Upper lobe of left lung (tissue), 4 donors: ENCODE results near the gene ZNF652.

Source experiments
- EP300 ChIP-seq, 4 donors: sonication (generic); formaldehyde crosslinking; IDR thresholded peaks; one replicate each; pipeline ENCODE4 v1.5.1; 2017; ENCODE audit warnings: antibody characterized with exemption in 4 of 4, control low read depth in 2 of 4
- POLR2A ChIP-seq, 4 donors: fragments of 450-650 bp; IDR thresholded peaks; one replicate each; pipeline ENCODE4 v1.5.1; 2016 to 2017; ENCODE audit warnings: antibody characterized with exemption in 4 of 4, mild to moderate bottlenecking in 2 of 4
- TF ChIP-seq, protein P1 (sequence below), 6 experiments: fragments of 450-650 bp in 4 of 6; fragments of 200-600 bp in 2 of 6; sonication (generic) in 2 of 6; IDR thresholded peaks; one replicate each; pipeline ENCODE4 v1.5.1; 2016 to 2019; ENCODE audit warnings: antibody characterized with exemption in 6 of 6

DNA sequence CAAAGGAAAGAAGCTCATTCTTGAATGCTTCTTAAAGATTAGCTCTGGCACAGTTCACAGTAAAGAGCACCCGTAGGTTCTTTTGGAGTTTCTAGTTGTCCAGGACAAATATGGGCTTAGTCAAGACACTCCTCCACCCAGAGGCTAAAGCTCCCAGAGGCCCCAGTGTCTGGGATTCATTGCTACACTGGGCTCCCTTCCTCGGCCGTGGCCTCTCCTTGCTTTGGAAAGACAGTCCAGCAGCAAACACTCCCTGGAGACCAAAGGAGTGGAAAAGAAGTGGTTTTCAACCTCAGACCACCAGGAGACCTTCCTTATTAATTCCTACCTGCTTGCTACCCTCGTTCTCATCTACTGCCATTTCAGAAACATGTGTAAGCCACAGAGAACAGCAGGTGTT, 35.5 kb upstream of the ZNF652 start:
- TF ChIP-seq EP300 (IDR thresholded peaks at IDR 0.05) (no peak), POLR2A (IDR thresholded peaks at IDR 0.05) (no peak)
- TF ChIP-seq, protein P1, sequence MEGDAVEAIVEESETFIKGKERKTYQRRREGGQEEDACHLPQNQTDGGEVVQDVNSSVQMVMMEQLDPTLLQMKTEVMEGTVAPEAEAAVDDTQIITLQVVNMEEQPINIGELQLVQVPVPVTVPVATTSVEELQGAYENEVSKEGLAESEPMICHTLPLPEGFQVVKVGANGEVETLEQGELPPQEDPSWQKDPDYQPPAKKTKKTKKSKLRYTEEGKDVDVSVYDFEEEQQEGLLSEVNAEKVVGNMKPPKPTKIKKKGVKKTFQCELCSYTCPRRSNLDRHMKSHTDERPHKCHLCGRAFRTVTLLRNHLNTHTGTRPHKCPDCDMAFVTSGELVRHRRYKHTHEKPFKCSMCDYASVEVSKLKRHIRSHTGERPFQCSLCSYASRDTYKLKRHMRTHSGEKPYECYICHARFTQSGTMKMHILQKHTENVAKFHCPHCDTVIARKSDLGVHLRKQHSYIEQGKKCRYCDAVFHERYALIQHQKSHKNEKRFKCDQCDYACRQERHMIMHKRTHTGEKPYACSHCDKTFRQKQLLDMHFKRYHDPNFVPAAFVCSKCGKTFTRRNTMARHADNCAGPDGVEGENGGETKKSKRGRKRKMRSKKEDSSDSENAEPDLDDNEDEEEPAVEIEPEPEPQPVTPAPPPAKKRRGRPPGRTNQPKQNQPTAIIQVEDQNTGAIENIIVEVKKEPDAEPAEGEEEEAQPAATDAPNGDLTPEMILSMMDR (IDR thresholded peaks at IDR 0.05), result no peak
